Lower lobe of right lung (tissue), 2 donors: ENCODE results near the gene CX3CL1. TPM values are rescaled to one million over a fixed set of nuclear protein-coding genes. Genes with fewer than 3 reads are reported as not detected.
A peak's percentile ranks its signal among the peaks of the same experiment; 100 is the strongest.

Experiments
- ATAC-seq, 2 donors: fragments of 200-7000 bp; cut with Tn5 transposase; one replicate each; pipeline ENCODE4 v1.9.1; 2020 to 2022; ENCODE audit warnings: mild to moderate bottlenecking in 2 of 2, moderate library complexity in 2 of 2
- DNase-seq: peaks from one replicate; pipeline ENCODE4 v3.0.0-alpha.2; 2020
- H3K27ac ChIP-seq: fragments of 200-600 bp; one replicate; pipeline ENCODE4 v1.8.0; 2022
- H3K27me3 ChIP-seq: fragments of 200-600 bp; one replicate; pipeline ENCODE4 v1.8.0; 2022; ENCODE audit warnings: low read depth
- H3K36me3 ChIP-seq: fragments of 200-600 bp; one replicate; pipeline ENCODE4 v1.8.0; 2022; ENCODE audit warnings: mild to moderate bottlenecking
- H3K4me1 ChIP-seq: fragments of 200-600 bp; one replicate; pipeline ENCODE4 v1.8.0; 2022
- H3K4me3 ChIP-seq: fragments of 200-600 bp; one replicate; pipeline ENCODE4 v1.8.0; 2022; ENCODE audit warnings: mild to moderate bottlenecking
- H3K9me3 ChIP-seq: fragments of 200-600 bp; one replicate; pipeline ENCODE4 v1.8.0; 2022
- intact Hi-C: fragments of 100-400 bp; cut with DNase I; formaldehyde crosslinking; loops from one replicate; pipeline ENCODE4 v1.11.0; 2022
- total RNA-seq: library from RNA; stranded (reverse); fragmentation: NEBNext Ultra II Directional; extraction: Animal tissue kit (Norgen Biotek cat#: 25700); gene quantifications from one replicate; pipeline ENCODE4 v1.2.1, GENCODE V29; 2021
- TF ChIP-seq, protein P1 (sequence below): fragments of 200-600 bp; IDR thresholded peaks from one replicate; pipeline ENCODE4 v1.8.0; 2022; ENCODE audit warnings: antibody characterized with exemption, mild to moderate bottlenecking
- donor health status: DM: no; HTN: yes; CAD: no; lungs with severe emphysema.

CX3CL1 gene
- total RNA-seq, 1 donor from 2014 or later, result 33.6 TPM

DNA sequence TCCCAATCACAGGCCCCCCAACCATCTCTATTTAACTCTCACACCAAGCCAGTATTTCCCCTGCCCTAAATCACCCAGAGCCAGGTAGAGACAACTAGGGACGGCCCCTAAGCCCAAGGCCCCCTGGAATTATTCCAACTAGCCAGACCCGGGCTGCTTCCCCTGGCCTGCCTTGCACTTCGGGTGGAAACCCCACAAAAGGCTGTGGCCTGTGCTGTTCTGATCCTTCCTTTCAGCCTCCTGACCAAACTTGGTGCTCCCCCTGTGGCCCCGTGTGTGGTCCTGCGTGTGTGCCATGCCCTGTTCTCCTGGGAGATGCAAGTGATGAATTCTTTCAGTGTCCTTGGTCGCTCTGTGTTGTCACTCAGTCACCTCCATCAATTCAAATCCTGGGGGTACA lies 47.2 kb downstream of the CX3CL1 start:
- no peak overlapping the region for H3K4me3 ChIP-seq
- no peak for DNase-seq
- H3K36me3 ChIP-seq, result no peaks in the 10 kb centered on the region
- no peaks in the 10 kb centered on the region for H3K9me3 ChIP-seq
- no peak for ATAC-seq
- TF ChIP-seq, protein P1, sequence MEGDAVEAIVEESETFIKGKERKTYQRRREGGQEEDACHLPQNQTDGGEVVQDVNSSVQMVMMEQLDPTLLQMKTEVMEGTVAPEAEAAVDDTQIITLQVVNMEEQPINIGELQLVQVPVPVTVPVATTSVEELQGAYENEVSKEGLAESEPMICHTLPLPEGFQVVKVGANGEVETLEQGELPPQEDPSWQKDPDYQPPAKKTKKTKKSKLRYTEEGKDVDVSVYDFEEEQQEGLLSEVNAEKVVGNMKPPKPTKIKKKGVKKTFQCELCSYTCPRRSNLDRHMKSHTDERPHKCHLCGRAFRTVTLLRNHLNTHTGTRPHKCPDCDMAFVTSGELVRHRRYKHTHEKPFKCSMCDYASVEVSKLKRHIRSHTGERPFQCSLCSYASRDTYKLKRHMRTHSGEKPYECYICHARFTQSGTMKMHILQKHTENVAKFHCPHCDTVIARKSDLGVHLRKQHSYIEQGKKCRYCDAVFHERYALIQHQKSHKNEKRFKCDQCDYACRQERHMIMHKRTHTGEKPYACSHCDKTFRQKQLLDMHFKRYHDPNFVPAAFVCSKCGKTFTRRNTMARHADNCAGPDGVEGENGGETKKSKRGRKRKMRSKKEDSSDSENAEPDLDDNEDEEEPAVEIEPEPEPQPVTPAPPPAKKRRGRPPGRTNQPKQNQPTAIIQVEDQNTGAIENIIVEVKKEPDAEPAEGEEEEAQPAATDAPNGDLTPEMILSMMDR, result no peak
- H3K27ac ChIP-seq, result no peak overlapping the region
- peaks cover 37% of the 10 kb centered on the region for H3K4me1 ChIP-seq
- no peaks in the 10 kb centered on the region for H3K27me3 ChIP-seq
- intact Hi-C loops, result loop anchor here (5.0 kb wide), 1 partner anchor 117 kb away; no protein-coding TSS in a partner anchor

DNA sequence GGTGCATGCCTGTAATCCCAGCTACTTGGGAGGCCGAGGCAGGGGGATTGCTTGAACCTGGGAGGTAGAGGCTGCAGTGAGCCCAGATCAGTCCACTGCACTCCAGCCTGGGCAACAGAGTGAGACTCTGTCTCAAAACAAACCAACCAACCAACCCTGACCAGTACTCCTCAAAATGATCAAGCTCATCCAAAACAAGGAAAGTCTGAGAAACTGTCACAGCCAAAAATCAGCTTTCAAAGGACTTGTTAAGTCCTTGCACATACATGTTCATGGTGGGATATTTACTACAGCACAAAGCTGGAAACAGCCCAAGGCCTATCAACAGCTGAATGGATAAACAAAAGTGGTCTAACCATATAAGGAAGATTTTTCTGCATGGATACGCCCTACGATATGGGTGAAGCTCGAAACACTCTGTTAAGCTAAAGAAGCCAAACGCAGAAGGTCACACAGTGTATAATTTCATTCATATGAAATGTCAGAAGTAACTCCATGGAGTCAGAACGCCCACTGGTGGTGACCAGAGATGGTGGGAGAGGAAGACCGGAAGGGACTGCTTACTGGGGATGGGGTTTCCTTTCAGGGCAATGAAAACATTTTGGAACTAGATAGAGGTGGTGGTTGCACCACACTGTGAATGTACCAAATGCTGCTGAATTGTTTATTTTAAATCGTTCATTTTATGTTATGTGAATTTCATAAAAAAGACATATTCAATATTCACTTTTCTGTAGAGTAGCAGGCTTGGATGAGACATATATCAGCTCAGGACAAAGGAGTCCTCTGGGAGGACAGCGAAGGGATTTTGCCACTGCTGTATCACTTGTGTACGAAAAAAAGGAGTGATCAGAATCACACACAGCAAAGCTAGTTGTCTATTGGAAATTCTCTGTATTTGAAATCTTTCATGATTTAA lies 50.0 kb downstream of the CX3CL1 start:
- ATAC-seq (no peak), DNase-seq (no peak)
- Histone ChIP-seq H3K9me3 (no peaks in the 10 kb centered on the region), H3K4me1 (peaks cover 30% of the 10 kb centered on the region), H3K4me3 (no peak overlapping the region), H3K27ac (no peak overlapping the region), H3K27me3 (no peaks in the 10 kb centered on the region), H3K36me3 (no peaks in the 10 kb centered on the region)
- intact Hi-C loops, result no loop called here
- TF ChIP-seq, protein P1, result peak; percentile 66

DNA sequence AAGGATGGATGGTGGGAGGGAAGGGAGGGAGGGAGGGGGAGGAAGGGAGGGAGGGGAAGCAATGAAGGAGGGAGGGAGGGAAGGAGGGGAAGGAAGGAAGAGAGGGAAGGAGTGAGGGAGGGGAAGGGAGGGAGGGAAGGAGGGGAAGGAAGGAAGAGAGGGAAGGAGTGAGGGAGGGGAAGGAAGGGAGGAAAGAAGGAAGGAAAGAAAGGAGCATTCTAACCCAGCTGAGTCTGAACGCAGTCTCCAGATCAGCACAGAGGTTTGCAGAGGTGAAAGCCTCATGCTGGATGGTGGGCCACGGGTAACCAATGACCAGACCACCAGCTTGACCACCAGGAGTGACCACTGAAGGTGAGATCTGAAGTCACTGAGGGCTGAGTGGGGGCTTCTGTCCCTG lies 50.9 kb downstream of the CX3CL1 start:
- intact Hi-C loops, result no loop called here
- DNase-seq (no peak), ATAC-seq (no peak)
- H3K27me3 ChIP-seq, result no peaks in the 10 kb centered on the region
- no peaks in the 10 kb centered on the region for H3K9me3 ChIP-seq
- peaks cover 21% of the 10 kb centered on the region for H3K4me1 ChIP-seq
- H3K4me3 ChIP-seq, result no peak overlapping the region
- no peak overlapping the region for H3K27ac ChIP-seq
- peaks cover 8% of the 10 kb centered on the region for H3K36me3 ChIP-seq
- TF ChIP-seq, protein P1, result no peak

DNA sequence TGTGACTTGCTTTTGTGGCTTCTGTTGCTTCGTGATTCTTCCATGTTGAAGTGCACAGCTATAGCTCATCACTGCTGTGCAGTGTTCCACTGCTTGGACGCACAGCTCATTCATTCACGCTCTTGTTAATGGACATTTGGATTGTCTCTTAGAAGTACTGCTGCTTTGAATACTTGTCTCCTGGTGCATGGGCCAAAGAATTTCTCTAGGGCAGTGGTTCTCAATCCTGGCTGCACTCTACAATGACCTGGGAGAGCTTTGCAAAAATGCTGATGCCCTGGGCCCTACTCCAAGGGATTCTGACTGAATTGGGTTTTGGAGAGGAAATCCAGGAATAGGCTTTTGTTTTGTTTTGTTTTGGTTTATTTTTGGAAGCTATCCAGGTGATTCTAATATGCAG lies 52.3 kb downstream of the CX3CL1 start:
- intact Hi-C loops, result no loop called here
- TF ChIP-seq, protein P1, result no peak
- Histone ChIP-seq H3K36me3 (peaks cover 22% of the 10 kb centered on the region), H3K4me1 (peaks cover 9% of the 10 kb centered on the region), H3K9me3 (no peaks in the 10 kb centered on the region), H3K27ac (no peak overlapping the region), H3K27me3 (no peaks in the 10 kb centered on the region), H3K4me3 (no peak overlapping the region)
- ATAC-seq (peak in 1 of 2 donors; percentile 11), DNase-seq (no peak)

DNA sequence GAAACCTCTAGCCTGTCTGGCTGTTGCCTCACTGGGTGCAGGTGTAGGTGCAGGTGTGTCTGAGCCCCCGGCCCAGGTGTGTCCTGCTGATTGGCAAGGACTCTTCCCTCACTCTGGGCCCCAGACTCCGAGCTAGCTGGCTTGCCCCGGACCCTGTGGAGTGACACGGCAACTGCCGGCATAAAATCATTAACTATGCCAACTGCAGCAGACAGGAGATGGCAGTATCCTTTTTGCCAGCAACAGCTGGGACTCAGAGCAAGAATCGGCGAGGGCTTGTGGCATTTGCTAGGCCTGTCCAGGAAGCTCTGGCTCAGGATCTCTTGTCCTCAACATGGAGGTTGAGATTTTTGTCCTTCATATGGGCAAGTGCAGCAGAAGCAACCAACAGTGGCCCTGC lies 54.1 kb downstream of the CX3CL1 start:
- H3K4me3 ChIP-seq, result no peak overlapping the region
- peaks cover 9% of the 10 kb centered on the region for H3K4me1 ChIP-seq
- TF ChIP-seq, protein P1, result no peak
- intact Hi-C loops, result no loop called here
- DNase-seq (no peak), ATAC-seq (no peak)
- H3K27ac ChIP-seq, result no peak overlapping the region
- peaks cover 40% of the 10 kb centered on the region for H3K36me3 ChIP-seq
- H3K9me3 ChIP-seq, result no peaks in the 10 kb centered on the region
- H3K27me3 ChIP-seq, result no peaks in the 10 kb centered on the region
